GM12892 (cell line): ENCODE measurements around the gene PPBP.

ENCODE experiments used
- POLR2A ChIP-seq: IDR thresholded peaks from 2 replicates; pipeline ENCODE4 v1.6.1; 2011; ENCODE audit warnings: low read depth, low read length, control low read depth
- POLR2AphosphoS5 ChIP-seq: IDR thresholded peaks from 2 replicates; pipeline ENCODE4 v1.6.1; 2011; ENCODE audit warnings: low read depth, low read length, control low read depth
- TAF1 ChIP-seq: IDR thresholded peaks from 2 replicates; pipeline ENCODE4 v1.6.1; 2011; ENCODE audit warnings: low read depth, mild to moderate bottlenecking, control low read depth, low read length, borderline replicate concordance

DNA sequence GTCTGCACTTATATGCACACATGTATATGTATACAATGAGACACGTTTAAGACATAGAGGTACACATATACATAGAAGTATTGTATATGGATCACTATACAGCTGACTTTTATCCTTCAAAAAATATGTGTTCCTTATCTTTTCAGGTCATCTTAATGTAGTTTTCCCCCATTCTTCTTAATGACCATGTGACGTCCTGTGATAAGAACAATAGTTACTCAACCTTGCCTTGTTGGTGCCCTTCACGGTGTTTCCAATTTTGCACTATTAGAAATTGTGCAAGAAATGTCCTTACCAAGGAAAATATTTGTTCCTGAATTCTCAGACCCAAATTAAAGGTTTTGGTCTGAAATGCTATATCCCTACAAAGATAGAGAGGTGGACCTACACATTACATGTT lies 1.0 kb upstream of the PPBP start:
- no peak for TF ChIP-seq POLR2A
- no peak for TF ChIP-seq TAF1
- TF ChIP-seq POLR2AphosphoS5 = no peak
